GM10248 (cell line): ENCODE data around the gene PNPLA7.
A peak's percentile ranks its signal among the peaks of the same experiment; 100 is the strongest.
"Not testable (repeated sequence)": the region's sequence is repeated elsewhere in the genome, so short reads cannot be mapped to it uniquely, and the experiment has no call there.

Experiments
- CTCF ChIA-PET: fragments of 300-600 bp; sonication (Branson Sonifier 250); formaldehyde crosslinking; extraction: SDS; loops from one replicate; lab custom pipeline; 2021; ENCODE audit warnings: antibody characterized with exemption; lab: Yijun Ruan, JAX
- POLR2A ChIA-PET: fragments of 350-650 bp; sonication (Branson Sonifier 250); formaldehyde crosslinking; extraction: SDS; loops from one replicate; lab custom pipeline; 2020; ENCODE audit warnings: antibody characterized with exemption; lab: Yijun Ruan, JAX
- DNase-seq: peaks from one replicate; pipeline ENCODE4 v3.0.0; 2012; ENCODE audit errors: extremely low spot score
- CTCF ChIP-seq: IDR thresholded peaks from 2 replicates; pipeline ENCODE4 v1.5.1; 2012; ENCODE audit warnings: mild to moderate bottlenecking, low read depth; ENCODE audit errors: extremely low read depth, missing control alignments, control extremely low read depth

Gene PNPLA7

DNA sequence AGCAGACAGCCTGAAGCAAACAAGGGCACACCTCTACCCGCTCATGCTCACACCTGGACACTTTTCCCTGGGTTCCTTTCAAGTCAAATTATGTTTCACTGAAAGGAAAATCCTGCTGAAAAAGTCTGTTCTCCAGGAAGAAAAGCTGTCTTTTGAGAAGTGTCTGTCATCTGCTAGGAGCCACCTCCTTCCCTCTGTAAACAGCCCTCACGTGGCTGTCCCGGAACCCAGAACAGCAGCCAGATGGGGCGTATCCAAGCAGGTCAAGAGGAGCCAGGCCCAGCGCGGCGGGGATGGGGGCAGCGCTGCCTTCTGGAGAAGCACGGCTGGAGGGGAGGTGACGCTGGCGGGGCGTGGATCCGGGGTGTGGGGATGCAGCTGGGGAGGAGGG lies at the start of gene PNPLA7:
Gene PNPLA7, minus strand, starts transcription at position 172 of the 391 bp plus-strand sequence. CDS start 205 bp downstream, outside the sequence.
- no peak for TF ChIP-seq CTCF
- ChIA-PET POLR2A (no interaction called here), CTCF (interaction anchor here (1.5 kb wide), 1 partner anchor 127 kb away, joined by 3 read pairs; the partner anchor contains the start of gene EXD3)
- DNase-seq = peak; percentile 67

- ChIA-PET CTCF (interaction anchor here (0.9 to 1.7 kb wide), 3 partner anchors 11 to 20 kb away, joined by 3 to 4 read pairs (median 3); partner anchors contain the start of gene DPH7), POLR2A (no interaction called here)
- DNase-seq = no peak
- TF ChIP-seq CTCF = no peak
Observed at GRCh38 chr9:137598943-137599342, 48.7 kb upstream of the PNPLA7 start.

DNA sequence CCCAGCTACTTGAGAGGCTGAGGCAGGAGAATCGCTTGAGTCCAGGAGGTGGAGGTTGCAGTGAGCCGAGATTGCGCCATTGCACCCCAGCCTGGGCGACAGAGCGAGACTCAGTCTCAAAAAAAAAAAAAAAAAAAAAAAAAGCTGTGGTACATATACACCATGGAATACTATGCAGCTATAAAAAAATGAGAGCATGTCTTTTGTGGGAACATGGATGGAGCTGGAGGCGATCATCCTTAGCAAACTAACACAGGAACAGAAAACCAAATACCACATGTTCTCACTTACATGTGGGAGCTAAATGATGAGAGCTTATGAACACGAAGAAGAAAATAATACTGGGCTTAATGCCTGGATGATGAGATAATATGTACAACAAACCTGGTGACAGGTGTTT lies 46.4 kb upstream of the PNPLA7 start:
- POLR2A ChIA-PET, DNase-seq: not testable (repeated sequence)

GRCh38 chr9:137593176-137593575 lies 43.0 kb upstream of the PNPLA7 start:
- no peak for DNase-seq
- CTCF ChIA-PET = interaction anchor here (8.3 kb wide), 1 partner anchor 14 kb away, joined by 74 read pairs; the partner anchor contains the start of gene DPH7
- TF ChIP-seq CTCF = no peak
- POLR2A ChIA-PET = no interaction called here

More for the DNA sequence above, 46.4 kb upstream of the PNPLA7 start:
- CTCF ChIA-PET = interaction anchor here (0.8 kb wide), 1 partner anchor 17 kb away, joined by 3 read pairs; no protein-coding TSS in a partner anchor

- ChIA-PET CTCF (interaction anchor here (8.3 kb wide), 1 partner anchor 13 kb away, joined by 74 read pairs; the partner anchor contains the start of gene DPH7), POLR2A (no interaction called here)
- TF ChIP-seq CTCF = no peak
- no peak for DNase-seq
Observed at GRCh38 chr9:137592767-137593166, 42.6 kb upstream of the PNPLA7 start.

DNA sequence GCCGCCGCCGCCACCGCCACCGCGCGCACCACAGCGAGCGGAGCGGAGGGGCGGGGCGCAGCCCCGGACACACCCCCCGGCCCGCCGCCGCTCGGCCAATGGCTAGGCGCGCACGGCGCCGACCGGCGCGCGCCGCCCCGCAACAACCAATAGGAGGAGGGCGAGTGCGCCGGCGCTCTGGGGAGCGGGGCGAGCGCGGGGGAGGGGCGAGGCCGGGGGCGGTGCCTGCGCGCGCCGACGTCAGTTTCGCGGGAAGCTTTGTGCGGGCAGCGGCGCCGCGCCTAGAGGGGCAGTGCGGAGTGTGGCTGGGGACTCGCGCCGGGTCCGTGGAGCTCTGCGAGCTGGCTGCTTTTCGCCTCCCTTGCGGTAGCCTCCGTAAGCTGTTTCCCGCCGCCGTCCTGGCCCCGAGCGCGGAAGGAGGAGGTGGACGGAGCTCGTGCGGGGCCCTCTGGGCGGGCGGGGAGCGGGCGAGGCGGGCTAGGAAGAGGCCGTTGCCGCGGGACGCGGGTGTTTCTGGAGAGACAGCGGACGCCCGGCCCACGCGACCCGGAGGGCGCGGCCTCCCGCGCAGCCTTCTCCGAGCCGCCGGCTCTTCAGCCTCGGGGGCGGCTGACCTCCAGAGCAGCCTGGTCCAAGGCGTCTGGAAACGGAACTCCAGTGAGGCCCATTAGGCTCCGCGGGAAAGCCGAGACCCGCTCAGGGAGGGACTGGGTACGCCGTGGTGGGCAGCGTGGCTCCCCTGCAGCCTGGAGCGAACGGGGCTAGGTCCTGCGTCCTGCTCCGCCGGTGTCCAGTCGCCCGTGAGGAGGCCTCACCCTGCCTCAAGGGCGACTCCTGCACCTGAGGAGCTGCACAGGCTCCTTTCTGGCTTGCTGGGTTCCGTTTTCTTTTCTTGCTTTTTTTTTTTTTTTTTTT lies 40.5 kb upstream of the PNPLA7 start, which contains the start of gene ZMYND19:
Gene ZMYND19, minus strand, starts transcription at position 44 of the 915 bp plus-strand sequence. CDS start 249 bp downstream, outside the sequence.
- TF ChIP-seq CTCF = no peak
- POLR2A ChIA-PET = interaction anchor here (0.9 to 1.1 kb wide), 2 partner anchors 15 to 39 kb away, joined by 3 to 4 read pairs; partner anchors contain the start of gene MRPL41
- CTCF ChIA-PET = interaction anchor here (1.9 to 8.3 kb wide), 2 partner anchors 11 to 17 kb away, joined by 6 to 74 read pairs; partner anchors contain the start of gene DPH7
- DNase-seq = peak; percentile 100
